KMS-11 (cell line): Measurements from ENCODE around the gene C2orf76.

Source experiments
- H2AFZ ChIP-seq: fragments of 200-600 bp; sonication (generic); 2 replicates; pipeline ENCODE4 v1.6.1; 2016; ENCODE audit warnings: antibody characterized with exemption, mixed run types, low read depth
- H3K27ac ChIP-seq: fragments of 200-600 bp; sonication (generic); 2 replicates; pipeline ENCODE4 v1.6.1; 2016; ENCODE audit warnings: mild to moderate bottlenecking, mixed run types
- H3K27me3 ChIP-seq: fragments of 200-600 bp; sonication (generic); 2 replicates; pipeline ENCODE4 v1.6.1; 2017; ENCODE audit warnings: mild to moderate bottlenecking, low read depth, mixed run types, moderate library complexity; ENCODE audit not compliant: insufficient read depth
- H3K36me3 ChIP-seq: fragments of 200-600 bp; sonication (generic); 2 replicates; pipeline ENCODE4 v1.6.1; 2017; ENCODE audit warnings: mild to moderate bottlenecking, mixed run types; ENCODE audit not compliant: insufficient read depth
- H3K4me1 ChIP-seq: fragments of 200-600 bp; sonication (generic); 2 replicates; pipeline ENCODE4 v1.6.1; 2016; ENCODE audit warnings: mild to moderate bottlenecking, low read depth, mixed run types; ENCODE audit not compliant: poor library complexity, severe bottlenecking
- H3K4me2 ChIP-seq: fragments of 200-600 bp; sonication (generic); 2 replicates; pipeline ENCODE4 v1.7.0; 2016; ENCODE audit warnings: mild to moderate bottlenecking, mixed run types
- H3K4me3 ChIP-seq: fragments of 200-600 bp; sonication (generic); IDR thresholded peaks from 2 replicates; pipeline ENCODE4 v1.6.1; 2017; ENCODE audit warnings: low read depth, low read length, mixed read lengths; ENCODE audit not compliant: insufficient read depth
- H3K79me2 ChIP-seq: fragments of 200-600 bp; sonication (generic); 2 replicates; pipeline ENCODE4 v1.6.1; 2016; ENCODE audit warnings: low read depth, mixed run types; ENCODE audit not compliant: insufficient read depth
- H3K9ac ChIP-seq: fragments of 200-600 bp; sonication (generic); 2 replicates; pipeline ENCODE4 v1.6.1; 2016; ENCODE audit warnings: mild to moderate bottlenecking, mixed run types
- H4K20me1 ChIP-seq: fragments of 200-600 bp; sonication (generic); 2 replicates; pipeline ENCODE4 v1.6.1; 2016; ENCODE audit warnings: mild to moderate bottlenecking, mixed run types; ENCODE audit not compliant: insufficient read depth
- CTCF ChIP-seq: fragments of 200-600 bp; sonication (generic); conservative IDR thresholded peaks from 2 replicates; pipeline ENCODE4 v1.6.1; 2017; ENCODE audit warnings: low read depth, mild to moderate bottlenecking, antibody characterized with exemption, low read length, moderate library complexity, mixed read lengths

C2orf76 gene

GRCh38 chr2:119369845-119370244 lies 3.2 kb upstream of the C2orf76 start:
- no peak overlapping the region for H2AFZ ChIP-seq
- H3K9ac ChIP-seq, result no peak overlapping the region
- peaks cover 24% of the 10 kb centered on the region; the same call in 1 of the 2 replicates for H3K79me2 ChIP-seq
- H3K4me1 ChIP-seq, result peaks cover 10% of the 10 kb centered on the region
- H3K4me3 ChIP-seq, result no peak overlapping the region
- no peak for TF ChIP-seq CTCF
- H3K27me3 ChIP-seq, result no peaks in the 10 kb centered on the region
- no peak overlapping the region for H3K27ac ChIP-seq
- no peaks in the 10 kb centered on the region for H4K20me1 ChIP-seq
- H3K36me3 ChIP-seq, result 0 out of 2 replicates have a peak, but pooled peaks cover 3% of the 10 kb centered on the region
- no peak overlapping the region for H3K4me2 ChIP-seq

GRCh38 chr2:119367472-119368099 lies 952 bp upstream of the C2orf76 start:
- Histone ChIP-seq H3K4me3 (no peak overlapping the region), H2AFZ (peak overlapping the region; percentile 64), H3K4me1 (peaks cover 15% of the 10 kb centered on the region), H3K9ac (peak overlapping the region; percentile 62), H3K4me2 (peak overlapping the region; percentile 72; the same call in 1 of the 2 replicates), H3K27me3 (no peaks in the 10 kb centered on the region), H3K79me2 (peaks cover 24% of the 10 kb centered on the region; the same call in 1 of the 2 replicates), H3K36me3 (0 out of 2 replicates have a peak, but pooled peaks cover 3% of the 10 kb centered on the region), H4K20me1 (no peaks in the 10 kb centered on the region), H3K27ac (peak overlapping the region; percentile 42)
- TF ChIP-seq CTCF, result no peak

GRCh38 chr2:119366161-119366648 lies 429 bp downstream of the C2orf76 start:
- peak overlapping the region; percentile 54; the same call in 1 of the 2 replicates for H2AFZ ChIP-seq
- H4K20me1 ChIP-seq, result no peaks in the 10 kb centered on the region
- peaks cover 15% of the 10 kb centered on the region for H3K4me1 ChIP-seq
- H3K9ac ChIP-seq, result peak overlapping the region; percentile 72; the same call in 1 of the 2 replicates
- peak overlapping the region; percentile 65 for H3K27ac ChIP-seq
- peaks cover 24% of the 10 kb centered on the region; the same call in 1 of the 2 replicates for H3K79me2 ChIP-seq
- TF ChIP-seq CTCF, result no peak
- peak overlapping the region; percentile 75 for H3K4me2 ChIP-seq
- H3K27me3 ChIP-seq, result no peaks in the 10 kb centered on the region
- H3K36me3 ChIP-seq, result 0 out of 2 replicates have a peak, but pooled peaks cover 3% of the 10 kb centered on the region
- peak overlapping the region; percentile 63 for H3K4me3 ChIP-seq

GRCh38 chr2:119365436-119365835 lies 1.2 kb downstream of the C2orf76 start:
- peak overlapping the region; percentile 75 for H3K4me2 ChIP-seq
- peak overlapping the region; percentile 65; the same call in 1 of the 2 replicates for H3K27ac ChIP-seq
- H3K79me2 ChIP-seq, result peaks cover 24% of the 10 kb centered on the region; the same call in 1 of the 2 replicates
- H3K27me3 ChIP-seq, result no peaks in the 10 kb centered on the region
- TF ChIP-seq CTCF, result no peak
- no peaks in the 10 kb centered on the region for H4K20me1 ChIP-seq
- H3K36me3 ChIP-seq, result 0 out of 2 replicates have a peak, but pooled peaks cover 3% of the 10 kb centered on the region
- H3K4me3 ChIP-seq, result no peak overlapping the region
- H2AFZ ChIP-seq, result no peak overlapping the region
- H3K9ac ChIP-seq, result no peak overlapping the region
- H3K4me1 ChIP-seq, result peaks cover 15% of the 10 kb centered on the region
